PC-3 (cell line): Measurements from ENCODE around the gene BARX1. TPM values are rescaled to one million over a fixed set of nuclear protein-coding genes. Genes with fewer than 3 reads are reported as not detected.
"Not testable (repeated sequence)": the region's sequence is repeated elsewhere in the genome, so short reads cannot be mapped to it uniquely, and the experiment has no call there.

Source experiments
- ATAC-seq: fragments of 200-7000 bp; cut with Tn5 transposase; 2 replicates; pipeline ENCODE4 v1.9.1; 2020; ENCODE audit warnings: mild to moderate bottlenecking, moderate library complexity
- BruUV-seq: library from RNA; stranded (reverse); fragments of 400-500 nt; replicated peaks from 2 replicates; lab custom pipeline; 2021; lab: Mats Ljungman, UMichigan
- CTCF ChIA-PET: fragments of 300-600 bp; sonication (Branson Sonifier 250); formaldehyde crosslinking; loops from one replicate; lab custom pipeline; 2022; ENCODE audit warnings: antibody characterized with exemption; lab: Charles Lee
- POLR2A ChIA-PET: fragments of 300-600 bp; sonication (Branson Sonifier 250); formaldehyde crosslinking; loops from one replicate; lab custom pipeline; 2022; ENCODE audit warnings: antibody characterized with exemption; ENCODE audit not compliant: unreplicated experiment; lab: Charles Lee
- DNase-seq: peaks from one replicate; pipeline ENCODE4 v3.0.0-alpha.2; 2015
- H2AFZ ChIP-seq: fragments of 300-600 bp; sonication (generic); 2 replicates; pipeline ENCODE4 v1.6.0; 2016; ENCODE audit warnings: antibody characterized with exemption, low read length
- H3F3A ChIP-seq: fragments of 300-600 bp; sonication (generic); one replicate; pipeline ENCODE4 v1.6.0; 2017; ENCODE audit warnings: antibody characterized with exemption, low read length, control low read depth, mild to moderate bottlenecking; ENCODE audit not compliant: unreplicated experiment
- H3K27ac ChIP-seq: fragments of 300-600 bp; sonication (generic); 2 replicates; pipeline ENCODE4 v1.5.1; 2016; ENCODE audit warnings: mild to moderate bottlenecking, low read length
- H3K27me3 ChIP-seq: fragments of 300-600 bp; sonication (generic); 2 replicates; pipeline ENCODE4 v1.6.1; 2016; ENCODE audit warnings: low read length, mixed read lengths
- H3K36me3 ChIP-seq: fragments of 300-600 bp; sonication (generic); 2 replicates; pipeline ENCODE4 v1.6.1; 2016; ENCODE audit warnings: low read depth, mixed run types, low read length, mixed read lengths
- H3K4me1 ChIP-seq: fragments of 300-600 bp; sonication (generic); 2 replicates; pipeline ENCODE4 v1.5.1; 2016; ENCODE audit warnings: low read length; ENCODE audit not compliant: insufficient read depth
- H3K4me2 ChIP-seq: fragments of 300-600 bp; sonication (generic); 2 replicates; pipeline ENCODE4 v1.6.0; 2016; ENCODE audit warnings: low read length
- H3K4me3 ChIP-seq: fragments of 300-600 bp; sonication (generic); 2 replicates; pipeline ENCODE4 v1.5.1; 2016; ENCODE audit warnings: mild to moderate bottlenecking, low read length, mixed read lengths
- H3K79me2 ChIP-seq: fragments of 300-600 bp; sonication (generic); 2 replicates; pipeline ENCODE4 v1.6.1; 2017; ENCODE audit warnings: low read length, mixed read lengths
- H3K9ac ChIP-seq: fragments of 300-600 bp; sonication (generic); 2 replicates; pipeline ENCODE4 v1.6.0; 2016; ENCODE audit warnings: mild to moderate bottlenecking, low read length
- H3K9me2 ChIP-seq: fragments of 300-600 bp; sonication (generic); replicated peaks from 2 replicates; pipeline ENCODE4 v1.6.1; 2016; ENCODE audit warnings: mixed run types, low read length, mixed read lengths
- H3K9me3 ChIP-seq: fragments of 300-600 bp; sonication (generic); 2 replicates; pipeline ENCODE4 v1.6.1; 2016; ENCODE audit warnings: low read length, mixed read lengths
- H4K20me1 ChIP-seq: fragments of 300-600 bp; sonication (generic); 2 replicates; pipeline ENCODE4 v1.6.1; 2016; ENCODE audit warnings: low read length, mixed read lengths
- CTCF ChIP-seq: fragments of 300-600 bp; sonication (generic); conservative IDR thresholded peaks from 2 replicates; pipeline ENCODE4 v1.5.1; 2017; ENCODE audit warnings: antibody characterized with exemption, low read depth, mild to moderate bottlenecking, low read length
- EZH2 ChIP-seq: fragments of 300-600 bp; sonication (generic); IDR thresholded peaks from one replicate; pipeline ENCODE4 v1.6.1; 2017; ENCODE audit warnings: antibody characterized with exemption, mild to moderate bottlenecking, low read length; ENCODE audit not compliant: unreplicated experiment
- EZH2phosphoT487 ChIP-seq: fragments of 300-600 bp; sonication (generic); IDR thresholded peaks from 2 replicates; pipeline ENCODE4 v1.6.1; 2018; ENCODE audit warnings: mild to moderate bottlenecking, antibody characterized with exemption, low read length, borderline replicate concordance
- intact Hi-C: fragments of 100-400 bp; cut with micrococcal nuclease; formaldehyde crosslinking; loops from 2 replicates; pipeline ENCODE4 v1.9.0; 2023
- total RNA-seq: library from RNA; depleted of rRNA; stranded (reverse); fragments of >200 nt; gene quantifications from 2 replicates; pipeline ENCODE4 v1.2.3, GENCODE V29; 2014

BARX1 gene
- total RNA-seq, 1 experiment from 2014 or later = not detected

DNA sequence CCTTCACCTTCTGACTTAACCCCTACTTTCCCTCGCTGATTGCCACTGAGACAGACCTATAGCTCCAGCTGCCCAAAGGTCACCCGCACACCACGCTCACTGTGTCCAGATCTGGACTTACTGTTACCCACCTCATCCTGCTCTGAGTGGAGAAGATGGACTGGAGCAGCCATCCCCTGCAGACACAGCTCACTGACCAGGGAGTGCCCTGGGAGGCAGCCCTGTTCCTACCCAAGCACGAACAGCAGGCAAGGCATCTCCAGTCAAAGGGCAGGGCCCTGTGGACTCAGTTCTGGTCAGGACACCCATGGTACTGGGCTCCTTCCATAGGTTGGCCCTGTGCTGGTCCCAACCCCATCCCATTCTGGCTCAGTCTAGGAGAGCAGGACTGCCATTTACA is 9.5 kb upstream of the BARX1 start:
- POLR2A ChIA-PET = no interaction called here

DNA sequence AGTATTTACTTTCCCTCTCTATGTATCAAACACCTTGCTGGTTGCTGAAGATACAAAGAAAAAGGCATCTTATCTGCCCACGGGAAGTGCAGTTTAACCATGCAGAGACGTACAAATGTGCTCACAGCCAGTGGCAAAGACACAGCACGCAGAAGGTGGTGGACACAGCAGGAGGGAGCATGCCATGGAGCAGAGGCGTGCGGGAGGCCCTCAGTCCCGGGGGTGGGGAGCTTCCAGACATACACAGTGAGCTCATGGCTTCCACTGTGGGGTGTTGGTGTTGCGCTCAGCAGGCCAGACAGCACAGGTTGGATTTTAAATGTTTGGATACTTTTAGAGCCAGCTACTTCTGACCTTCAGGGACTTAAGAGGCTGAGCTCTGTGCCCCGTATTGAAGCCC is 8.8 kb upstream of the BARX1 start:
- H3K27me3 ChIP-seq = no peaks in the 10 kb centered on the region
- intact Hi-C loops = loop anchor here (5.0 to 10.0 kb wide), 2 partner anchors 137 to 399 kb away; no protein-coding TSS in a partner anchor
- H3K4me1 ChIP-seq = peaks cover 8% of the 10 kb centered on the region; the same call in 1 of the 2 replicates
- BruUV-seq = no TSS peak
- TF ChIP-seq EZH2 (no peak), EZH2phosphoT487 (no peak), CTCF (no peak)
- no peaks in the 10 kb centered on the region for H3K9me2 ChIP-seq
- no peak overlapping the region for H3K4me2 ChIP-seq
- CTCF ChIA-PET = interaction anchor here (0.6 to 1.1 kb wide), 2 partner anchors 13 to 250 kb away, joined by 4 to 8 read pairs; no protein-coding TSS in a partner anchor
- H3K27ac ChIP-seq = no peak overlapping the region
- no peaks in the 10 kb centered on the region for H3K36me3 ChIP-seq
- H3K9me3 ChIP-seq = no peaks in the 10 kb centered on the region
- no peak overlapping the region for H3K9ac ChIP-seq
- DNase-seq (no peak), ATAC-seq (no peak)
- H2AFZ ChIP-seq = no peak overlapping the region
- H4K20me1 ChIP-seq = no peaks in the 10 kb centered on the region
- POLR2A ChIA-PET = no interaction called here
- no peak overlapping the region for H3K4me3 ChIP-seq
- H3F3A ChIP-seq = no peaks in the 10 kb centered on the region
- H3K79me2 ChIP-seq = no peaks in the 10 kb centered on the region

More for the DNA sequence above, 9.5 kb upstream of the BARX1 start:
- H3F3A ChIP-seq = no peaks in the 10 kb centered on the region
- no peak overlapping the region for H3K4me3 ChIP-seq
- no peak for TF ChIP-seq EZH2
- TF ChIP-seq CTCF = no peak
- no peak for TF ChIP-seq EZH2phosphoT487
- H2AFZ ChIP-seq = no peak overlapping the region
- no peaks in the 10 kb centered on the region for H4K20me1 ChIP-seq
- no peak overlapping the region for H3K9ac ChIP-seq
- intact Hi-C loops = loop anchor here (5.0 to 10.0 kb wide), 2 partner anchors 137 to 400 kb away; no protein-coding TSS in a partner anchor
- H3K27me3 ChIP-seq = no peaks in the 10 kb centered on the region
- no peaks in the 10 kb centered on the region for H3K9me2 ChIP-seq
- BruUV-seq = no TSS peak
- H3K27ac ChIP-seq = no peak overlapping the region
- H3K79me2 ChIP-seq = no peaks in the 10 kb centered on the region
- ATAC-seq = no peak
- no peak overlapping the region for H3K4me2 ChIP-seq
- CTCF ChIA-PET = interaction anchor here (1.1 kb wide), 1 partner anchor 249 kb away, joined by 4 read pairs; no protein-coding TSS in a partner anchor
- no peaks in the 10 kb centered on the region for H3K36me3 ChIP-seq
- peaks cover 8% of the 10 kb centered on the region; the same call in 1 of the 2 replicates for H3K4me1 ChIP-seq
- no peak for DNase-seq
- no peaks in the 10 kb centered on the region for H3K9me3 ChIP-seq

DNA sequence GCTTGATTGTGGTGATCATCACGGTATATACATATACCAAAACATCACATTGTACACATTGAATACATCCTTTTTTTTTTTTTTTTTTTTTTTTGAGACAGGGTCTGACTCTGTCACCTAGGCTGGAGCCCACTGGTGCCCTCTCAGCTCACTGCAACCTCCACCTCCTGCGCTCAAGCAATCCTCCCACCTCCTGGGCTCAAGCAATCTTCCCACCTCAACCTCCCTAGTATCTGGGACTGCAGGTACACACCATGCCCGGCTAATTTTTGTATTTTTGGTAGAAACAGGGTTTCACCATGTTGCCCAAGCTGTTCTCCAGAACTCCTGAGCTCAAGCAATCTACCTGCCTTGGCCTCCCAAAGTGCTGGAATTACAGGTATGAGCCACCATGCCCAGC is 8.3 kb upstream of the BARX1 start:
- H3K9ac ChIP-seq, H3K79me2 ChIP-seq, H3K27ac ChIP-seq, H3K27me3 ChIP-seq, H3K36me3 ChIP-seq, ATAC-seq, H4K20me1 ChIP-seq, H3K9me3 ChIP-seq, H3K4me1 ChIP-seq, H3F3A ChIP-seq, DNase-seq, H3K9me2 ChIP-seq, POLR2A ChIA-PET, BruUV-seq: not testable (repeated sequence)
- Histone ChIP-seq H3K4me2 (peak overlapping the region; percentile 71), H2AFZ (peak overlapping the region; percentile 68), H3K4me3 (peak overlapping the region; percentile 56)
- intact Hi-C loops = loop anchor here (5.0 to 10.0 kb wide), 2 partner anchors 136 to 399 kb away; no protein-coding TSS in a partner anchor
- CTCF ChIA-PET = interaction anchor here (0.6 to 1.1 kb wide), 2 partner anchors 12 to 250 kb away, joined by 4 to 8 read pairs; no protein-coding TSS in a partner anchor
